GM23248 (cell line): ENCODE results near the gene PACS1.

Experiments used
- EZH2 ChIP-seq: fragments of 200-600 bp; sonication (generic); IDR thresholded peaks from 2 replicates; pipeline ENCODE4 v1.6.1; 2018; ENCODE audit warnings: antibody characterized with exemption, mild to moderate bottlenecking; ENCODE audit not compliant: insufficient read depth, poor library complexity, severe bottlenecking
- EZH2phosphoT487 ChIP-seq: fragments of 200-600 bp; sonication (generic); IDR thresholded peaks from 2 replicates; pipeline ENCODE4 v1.6.1; 2018; ENCODE audit warnings: antibody characterized with exemption, moderate library complexity, mild to moderate bottlenecking, low read depth; ENCODE audit not compliant: insufficient read depth

GRCh38 chr11:66130978-66131377 lies 60.9 kb downstream of the PACS1 start:
- TF ChIP-seq EZH2phosphoT487, result no peak
- TF ChIP-seq EZH2, result no peak
